ENCODE results near the gene STMN1. TPM values are rescaled to one million over a fixed set of nuclear protein-coding genes. Genes with fewer than 3 reads are reported as not detected.

Gene STMN1
- total and polyA plus RNA-seq, 2 of the 8 experiments (the other 6 are each of a cell fraction or from before 2014, with no cell fraction given), result 116 to 564 TPM

GRCh38 chr1:25911162-25911561, 4.9 kb upstream of the STMN1 start (continued):
- no peak for TF ChIP-seq CHD7 (IDR thresholded peaks at IDR 0.05; ENCODE audit: insufficient replicate concordance, low read length)
- no peak for TF ChIP-seq POLR2A (IDR thresholded peaks at IDR 0.05; ENCODE audit: control extremely low read depth in 1 of 2, low read depth in 2 of 2, low read length in 2 of 2)
- no peak for TF ChIP-seq JUN (IDR thresholded peaks at IDR 0.05; ENCODE audit: low read depth, low read length)
- no peak for TF ChIP-seq EGR1 (IDR thresholded peaks at IDR 0.05; ENCODE audit: borderline replicate concordance, low read depth, low read length)
- TF ChIP-seq NRF1 (IDR thresholded peaks at IDR 0.05; ENCODE audit: low read depth, low read length), result no peak
- TF ChIP-seq POU5F1 (IDR thresholded peaks at IDR 0.05; ENCODE audit: low read depth, low read length), result no peak
- TF ChIP-seq HDAC6 (IDR thresholded peaks at IDR 0.05; ENCODE audit: low read depth, low read length), result no peak
- no peak for TF ChIP-seq KDM5A (IDR thresholded peaks at IDR 0.05; ENCODE audit: low read length)

Data from H1 (cell line).